ENCODE results near the gene SPDYE18. TPM values are rescaled to one million over a fixed set of nuclear protein-coding genes. Genes with fewer than 3 reads are reported as not detected.
"Not testable (repeated sequence)": the region's sequence is repeated elsewhere in the genome, so short reads cannot be mapped to it uniquely, and the experiment has no call there.

Gene SPDYE18, protein sequence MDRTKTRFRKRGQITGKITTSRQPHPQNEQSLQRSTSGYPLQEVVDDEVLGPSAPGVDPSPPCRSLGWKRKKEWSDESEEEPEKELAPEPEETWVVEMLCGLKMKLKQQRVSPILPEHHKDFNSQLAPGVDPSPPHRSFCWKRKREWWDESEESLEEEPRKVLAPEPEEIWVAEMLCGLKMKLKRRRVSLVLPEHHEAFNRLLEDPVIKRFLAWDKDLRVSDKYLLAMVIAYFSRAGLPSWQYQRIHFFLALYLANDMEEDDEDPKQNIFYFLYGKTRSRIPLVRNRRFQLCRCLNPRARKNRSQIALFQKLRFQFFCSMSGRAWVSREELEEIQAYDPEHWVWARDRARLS
- total RNA-seq: 1 to 10 TPM in 1 of 2 experiments, under 1 TPM in 1; 0.70 to 1.1 TPM

DNA sequence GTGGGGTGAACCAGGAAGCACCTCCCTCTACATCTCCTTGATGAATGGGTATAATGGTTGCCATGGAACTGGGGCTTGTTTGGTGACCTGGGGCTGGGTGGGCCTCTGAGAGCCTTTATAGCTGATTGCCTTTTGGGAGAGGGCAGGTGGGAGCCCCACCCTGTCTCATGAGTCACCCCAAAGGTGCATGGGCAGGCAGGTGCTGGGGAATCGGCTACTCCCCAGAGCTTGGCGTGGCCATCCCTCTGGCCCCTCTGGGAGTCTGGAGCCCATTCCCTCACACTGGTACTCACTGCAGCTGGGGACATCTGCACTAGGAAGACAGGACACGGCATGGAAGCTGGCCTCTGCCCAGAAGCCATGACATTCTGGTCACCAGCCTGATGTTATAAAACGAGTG lies at the start of gene SPDYE18:
SPDYE18 (minus strand) TSS at position 2 of the 400 bp plus-strand sequence. CDS start 2,046 bp downstream, outside the sequence.
- H3K9me3 Mint-ChIP-seq (ENCODE audit: low read depth); CTCF ChIA-PET; H3K36me3 Mint-ChIP-seq; H3K4me3 Mint-ChIP-seq; H3K4me1 Mint-ChIP-seq; DNase-seq; H3K27me3 Mint-ChIP-seq; ATAC-seq; H3K27ac Mint-ChIP-seq: not testable (repeated sequence)

DNA sequence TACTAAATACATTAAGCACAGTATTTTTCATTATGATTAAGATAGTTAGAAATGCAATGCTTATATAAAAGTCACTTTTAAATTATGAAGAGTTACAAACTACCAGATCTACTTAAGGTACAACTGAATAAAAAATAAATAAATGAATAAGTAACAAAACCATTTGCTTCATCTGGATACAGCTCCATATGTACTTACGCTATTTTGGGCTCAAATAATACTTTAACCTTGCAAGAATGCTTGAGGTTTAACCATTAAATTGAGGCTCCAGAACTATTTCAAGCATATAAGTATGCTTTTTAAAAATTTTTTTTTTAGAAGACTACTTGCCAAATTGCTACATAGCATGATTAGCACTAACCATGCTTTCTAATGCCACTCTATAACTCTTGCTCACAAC lies 46.0 kb upstream of the SPDYE18 start:
- DNase-seq; H3K4me3 Mint-ChIP-seq; H3K4me1 Mint-ChIP-seq; ATAC-seq; H3K27me3 Mint-ChIP-seq; CTCF ChIA-PET; H3K36me3 Mint-ChIP-seq; H3K9me3 Mint-ChIP-seq (ENCODE audit: low read depth); H3K27ac Mint-ChIP-seq: not testable (repeated sequence)

DNA sequence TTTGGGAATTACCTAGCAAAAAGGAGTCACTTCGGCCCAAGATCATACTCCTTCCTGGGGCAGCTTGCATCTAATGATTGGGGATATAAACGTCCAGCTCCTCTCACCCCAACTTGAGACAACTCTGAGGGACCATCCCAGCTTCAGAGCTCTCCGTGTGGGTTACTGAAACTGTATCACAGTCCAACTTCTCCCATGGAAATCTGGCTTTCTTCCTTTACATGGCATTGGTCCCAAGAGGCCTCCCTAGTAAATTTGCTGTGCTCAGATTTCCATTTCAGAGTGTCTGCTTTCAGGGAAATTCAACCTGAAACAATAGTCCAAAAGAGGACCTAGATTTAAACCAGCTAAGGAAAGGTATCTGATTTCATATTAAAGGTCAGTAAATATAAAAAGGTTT lies 45.3 kb upstream of the SPDYE18 start:
- H3K9me3 Mint-ChIP-seq (ENCODE audit: low read depth); ATAC-seq; H3K36me3 Mint-ChIP-seq; H3K4me1 Mint-ChIP-seq; H3K4me3 Mint-ChIP-seq; H3K27me3 Mint-ChIP-seq; CTCF ChIA-PET; DNase-seq; H3K27ac Mint-ChIP-seq: not testable (repeated sequence)

DNA sequence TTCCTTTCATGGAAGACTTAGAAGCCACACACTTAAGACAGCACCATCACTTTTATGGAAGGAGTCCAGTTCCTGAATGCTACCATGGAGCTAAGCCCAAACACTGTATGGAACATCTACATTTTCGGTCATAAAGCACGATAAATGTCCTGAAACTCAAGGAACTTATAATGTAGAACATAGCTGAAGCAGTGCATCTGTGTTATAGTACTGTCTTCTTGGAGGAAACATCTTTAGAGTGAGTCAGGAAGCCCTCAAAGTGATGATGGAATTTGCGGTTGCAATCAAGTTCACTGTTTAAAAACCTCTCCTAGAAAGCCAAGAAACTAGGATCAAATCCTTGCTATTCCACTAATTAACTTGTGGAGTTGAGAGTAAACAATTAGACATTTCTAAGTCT lies 43.5 kb upstream of the SPDYE18 start:
- H3K4me1 Mint-ChIP-seq; H3K27ac Mint-ChIP-seq; DNase-seq; H3K27me3 Mint-ChIP-seq; H3K36me3 Mint-ChIP-seq; H3K4me3 Mint-ChIP-seq; ATAC-seq; CTCF ChIA-PET; H3K9me3 Mint-ChIP-seq (ENCODE audit: low read depth): not testable (repeated sequence)

DNA sequence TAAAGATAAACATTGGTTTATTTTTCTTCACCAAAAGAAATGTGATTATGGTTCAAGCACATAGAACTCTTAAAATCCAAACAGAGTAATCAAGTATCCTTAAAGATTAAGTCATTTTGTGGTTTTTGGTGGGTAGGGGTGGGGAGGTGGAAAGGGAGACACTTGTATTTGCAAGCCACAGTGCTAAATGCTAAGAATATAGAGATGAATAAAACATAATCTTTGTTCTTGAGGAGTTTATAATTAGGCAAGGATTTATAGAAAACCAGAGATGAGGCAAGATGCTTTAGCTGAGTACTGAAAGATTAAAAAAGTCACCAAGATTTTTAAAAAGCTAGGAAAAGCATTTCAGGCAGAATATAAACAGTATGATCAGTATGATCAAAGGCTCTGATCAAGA lies 40.3 kb upstream of the SPDYE18 start:
- CTCF ChIA-PET; H3K9me3 Mint-ChIP-seq (ENCODE audit: low read depth); H3K4me3 Mint-ChIP-seq: not testable (repeated sequence)

DNA sequence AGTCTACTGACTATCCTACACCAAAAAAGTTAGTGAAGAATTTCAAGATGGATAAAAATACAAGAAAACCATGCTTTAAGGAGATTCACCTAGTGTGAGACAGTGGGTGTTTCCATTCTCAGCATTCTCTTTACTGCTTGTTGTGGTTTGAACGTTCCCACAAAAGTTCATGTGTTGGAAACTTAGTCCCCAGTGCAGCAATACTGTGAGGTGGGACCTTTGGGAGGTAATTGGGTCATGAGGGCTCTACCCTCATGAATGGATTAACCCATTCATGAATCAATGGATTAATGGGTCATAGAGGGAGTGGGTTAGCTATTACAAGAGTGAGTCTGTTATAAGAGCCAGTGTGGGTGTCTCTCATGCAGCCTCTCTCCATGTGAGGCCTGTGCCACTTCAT lies 38.8 kb upstream of the SPDYE18 start:
- CTCF ChIA-PET; H3K36me3 Mint-ChIP-seq; ATAC-seq; H3K27ac Mint-ChIP-seq; H3K4me3 Mint-ChIP-seq; H3K4me1 Mint-ChIP-seq; H3K9me3 Mint-ChIP-seq (ENCODE audit: low read depth); DNase-seq; H3K27me3 Mint-ChIP-seq: not testable (repeated sequence)

More for the DNA sequence above, 40.3 kb upstream of the SPDYE18 start:
- H3K4me1 Mint-ChIP-seq, DNase-seq, H3K36me3 Mint-ChIP-seq, ATAC-seq, H3K27ac Mint-ChIP-seq, H3K27me3 Mint-ChIP-seq: not testable (repeated sequence)

DNA sequence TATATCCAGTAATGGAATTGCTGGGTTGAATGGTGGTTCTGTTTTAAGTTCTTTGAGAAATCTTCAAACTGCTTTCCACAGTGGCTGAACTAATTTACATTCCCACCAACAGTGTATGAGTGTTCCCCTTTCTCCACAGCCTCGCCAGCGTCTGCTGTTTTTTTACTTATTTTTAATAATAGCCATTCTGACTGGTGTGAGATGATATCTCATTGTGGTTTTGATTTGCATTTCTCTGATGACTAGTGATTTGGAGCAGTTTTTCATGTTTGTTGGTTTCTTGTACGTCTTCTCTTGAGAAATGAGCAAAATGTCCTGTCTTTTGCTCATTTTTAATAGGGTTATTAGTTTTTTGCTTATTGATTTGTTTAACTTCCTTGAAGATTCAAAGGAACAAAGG lies 38.1 kb upstream of the SPDYE18 start:
- H3K36me3 Mint-ChIP-seq; H3K9me3 Mint-ChIP-seq (ENCODE audit: low read depth); H3K27me3 Mint-ChIP-seq; H3K4me3 Mint-ChIP-seq; DNase-seq; ATAC-seq; H3K4me1 Mint-ChIP-seq; CTCF ChIA-PET; H3K27ac Mint-ChIP-seq: not testable (repeated sequence)

DNA sequence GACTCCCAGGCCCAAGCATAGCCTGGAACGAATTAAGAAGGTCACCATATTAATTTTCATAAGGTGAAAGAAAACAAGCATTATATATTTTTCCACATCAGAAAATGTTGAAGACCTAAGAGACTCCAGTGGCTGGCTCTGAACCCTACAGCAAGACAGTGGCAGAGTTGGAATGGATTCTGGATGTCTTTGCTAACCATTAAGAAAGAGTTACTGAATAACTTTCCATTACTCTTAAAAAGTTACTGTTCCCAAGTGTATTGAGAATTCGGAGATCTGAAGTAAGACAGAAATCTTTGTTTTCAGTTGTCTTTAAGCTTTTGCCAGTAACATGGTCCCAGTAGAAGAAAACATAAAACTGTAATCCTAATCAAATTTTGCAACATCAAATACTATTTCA lies 29.9 kb upstream of the SPDYE18 start:
- H3K36me3 Mint-ChIP-seq: peaks cover 13% of the 10 kb centered on the region
- ATAC-seq; H3K9me3 Mint-ChIP-seq (ENCODE audit: low read depth); H3K27me3 Mint-ChIP-seq; H3K4me3 Mint-ChIP-seq; CTCF ChIA-PET; DNase-seq; H3K4me1 Mint-ChIP-seq; H3K27ac Mint-ChIP-seq: not testable (repeated sequence)

DNA sequence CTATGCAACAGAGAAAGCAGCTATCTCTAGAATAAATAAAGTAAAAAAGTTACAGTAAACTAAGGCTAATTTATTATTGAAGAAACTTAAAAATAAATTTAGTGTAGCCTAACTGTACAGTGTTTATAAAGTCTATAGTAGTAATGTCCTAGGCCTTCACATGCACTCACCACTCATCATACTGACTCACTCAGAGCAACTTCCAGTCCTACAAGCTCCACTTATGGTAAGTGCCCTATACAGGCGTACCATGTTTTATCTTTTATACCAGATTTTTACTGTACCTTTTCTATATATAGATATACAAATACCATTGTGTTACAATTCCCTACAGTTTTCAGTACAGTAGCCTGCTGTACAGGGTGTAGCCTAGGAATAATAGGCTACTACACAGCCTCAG lies 19.8 kb upstream of the SPDYE18 start:
- H3K36me3 Mint-ChIP-seq; H3K27me3 Mint-ChIP-seq; ATAC-seq; DNase-seq; H3K9me3 Mint-ChIP-seq (ENCODE audit: low read depth); H3K4me1 Mint-ChIP-seq; H3K4me3 Mint-ChIP-seq; CTCF ChIA-PET; H3K27ac Mint-ChIP-seq: not testable (repeated sequence)

DNA sequence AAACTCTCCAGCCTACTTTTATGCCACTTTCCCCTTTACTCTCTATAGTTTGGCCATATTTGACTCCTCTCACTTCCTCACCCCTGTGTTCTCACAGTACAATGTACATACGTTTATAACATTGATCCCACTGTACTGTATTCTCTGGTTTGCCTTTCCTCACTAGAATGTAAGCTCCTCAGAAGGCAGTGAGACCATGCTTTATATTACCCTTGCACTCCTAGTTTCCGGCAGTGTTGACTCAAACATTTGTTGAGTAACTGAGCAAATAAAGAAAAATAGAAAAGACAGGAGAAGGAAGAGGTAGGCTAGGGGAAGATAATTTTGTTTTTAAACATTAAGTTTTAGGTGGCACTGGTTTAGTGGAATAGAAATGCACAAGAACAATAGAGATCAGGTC lies 17.9 kb upstream of the SPDYE18 start:
- H3K9me3 Mint-ChIP-seq (ENCODE audit: low read depth); H3K4me3 Mint-ChIP-seq; H3K27me3 Mint-ChIP-seq; DNase-seq; H3K36me3 Mint-ChIP-seq; CTCF ChIA-PET; H3K27ac Mint-ChIP-seq; H3K4me1 Mint-ChIP-seq; ATAC-seq: not testable (repeated sequence)

DNA sequence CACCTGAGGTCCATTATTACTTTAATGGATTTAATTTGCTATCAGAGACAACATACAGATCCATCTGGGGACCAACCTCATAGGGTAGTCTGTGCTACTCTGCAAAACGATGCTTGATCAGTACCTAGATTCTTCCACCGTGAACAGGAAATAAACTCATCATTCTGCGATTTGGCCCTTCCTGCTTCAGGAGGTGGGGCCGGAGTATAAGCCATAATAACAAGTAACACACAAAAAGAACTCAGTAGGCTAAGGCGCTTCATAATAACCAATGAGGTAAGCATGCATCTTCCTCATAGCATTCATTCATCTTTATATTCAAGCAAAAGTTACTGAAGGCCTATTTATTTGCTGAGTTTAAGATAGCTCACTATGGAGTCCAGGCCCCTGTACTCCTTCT lies 17.3 kb upstream of the SPDYE18 start:
- H3K4me1 Mint-ChIP-seq; H3K27me3 Mint-ChIP-seq; ATAC-seq; H3K27ac Mint-ChIP-seq; H3K36me3 Mint-ChIP-seq; CTCF ChIA-PET; DNase-seq; H3K9me3 Mint-ChIP-seq (ENCODE audit: low read depth); H3K4me3 Mint-ChIP-seq: not testable (repeated sequence)

DNA sequence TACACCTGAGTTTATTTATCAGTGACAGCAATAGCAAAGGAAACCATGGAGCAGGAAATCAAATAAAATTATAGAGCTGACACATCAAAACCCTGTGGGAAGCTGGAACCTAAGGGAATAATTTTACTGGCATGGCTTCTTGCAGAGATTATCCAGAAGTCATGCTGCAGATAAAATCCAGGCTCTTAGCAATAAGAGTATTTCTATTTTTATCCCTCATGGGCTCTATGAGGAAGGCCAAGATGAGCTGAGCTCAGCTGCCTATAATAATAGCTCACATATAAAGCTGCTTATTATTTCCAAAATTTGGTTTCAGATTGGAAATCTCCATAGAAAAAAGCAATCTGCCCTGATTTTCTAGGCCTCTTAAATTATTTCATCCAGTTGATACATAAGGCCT lies 16.8 kb upstream of the SPDYE18 start:
- DNase-seq; H3K4me3 Mint-ChIP-seq; ATAC-seq; H3K9me3 Mint-ChIP-seq (ENCODE audit: low read depth); H3K27ac Mint-ChIP-seq; H3K4me1 Mint-ChIP-seq; CTCF ChIA-PET; H3K36me3 Mint-ChIP-seq; H3K27me3 Mint-ChIP-seq: not testable (repeated sequence)

DNA sequence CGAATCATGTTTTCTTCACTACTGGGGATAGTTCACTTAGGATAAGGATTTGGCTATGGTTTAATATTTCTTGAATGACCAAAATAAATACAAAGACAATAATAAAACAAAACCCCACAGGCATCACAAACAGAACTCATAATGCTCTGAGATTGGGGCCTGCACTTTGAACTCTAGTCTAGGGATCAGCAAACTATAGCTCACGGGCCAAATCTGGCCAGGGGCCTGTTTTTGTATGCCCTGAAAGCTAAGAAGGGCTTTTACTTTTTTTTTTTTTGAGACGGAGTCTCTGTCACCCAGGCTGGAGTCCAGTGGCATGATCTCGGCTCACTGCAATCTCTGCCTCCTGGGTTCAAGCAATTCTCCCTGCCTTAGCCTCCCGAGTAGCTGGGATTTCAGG lies 14.7 kb upstream of the SPDYE18 start:
- H3K36me3 Mint-ChIP-seq; H3K4me3 Mint-ChIP-seq; CTCF ChIA-PET; H3K27me3 Mint-ChIP-seq; H3K9me3 Mint-ChIP-seq (ENCODE audit: low read depth); ATAC-seq; H3K27ac Mint-ChIP-seq; DNase-seq; H3K4me1 Mint-ChIP-seq: not testable (repeated sequence)

DNA sequence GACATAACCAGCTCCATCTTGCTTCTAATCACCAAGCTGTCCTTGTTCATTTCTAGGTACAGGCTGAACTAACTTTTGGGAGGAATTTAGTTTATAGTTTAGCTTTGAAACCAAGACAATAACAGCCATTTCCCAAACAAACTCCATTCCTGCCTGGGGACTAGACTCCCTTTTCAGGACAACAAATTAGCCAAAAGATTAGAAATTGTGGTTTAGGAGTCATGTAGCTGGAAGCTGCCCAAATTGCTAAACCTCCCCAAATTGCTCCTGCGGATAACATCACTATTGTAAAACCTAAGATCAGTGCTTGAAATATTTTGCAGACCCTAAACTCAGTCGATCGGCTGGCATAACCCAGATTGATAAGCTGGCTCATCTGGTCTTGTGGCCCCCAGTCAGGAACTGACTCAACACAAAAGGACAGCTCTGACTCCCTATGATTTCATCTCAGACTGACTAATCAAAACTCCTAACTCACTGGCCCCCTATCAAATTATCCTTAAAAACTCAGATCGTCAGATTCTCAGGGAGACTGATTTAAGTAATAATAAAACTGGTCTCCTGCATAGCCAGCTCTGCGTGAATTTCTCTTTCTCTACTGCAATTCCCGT lies 12.5 kb upstream of the SPDYE18 start:
- H3K9me3 Mint-ChIP-seq (ENCODE audit: low read depth); H3K4me3 Mint-ChIP-seq; H3K4me1 Mint-ChIP-seq; H3K27me3 Mint-ChIP-seq; CTCF ChIA-PET; H3K27ac Mint-ChIP-seq; DNase-seq; ATAC-seq: not testable (repeated sequence)
- H3K36me3 Mint-ChIP-seq: peaks cover 11% of the 10 kb centered on the region

Measured in activated CD8-positive, alpha-beta memory T cell treated with anti-CD3 and anti-CD28 coated beads, Interleukin-2, amount 10 ng/mL, durations not matched to agents 7 days and 5 days (primary cell).